Stimulated activated CD8-positive, alpha-beta memory T cell treated with anti-CD3 and anti-CD28 coated beads, Interleukin-2, amount 100 ng/mL, for 1 hour (primary cell): ENCODE results near the gene SYT12.

Source experiments
- DNase-seq, 2 donors: peaks; one replicate each; pipeline ENCODE4 v3.0.0-alpha.2; 2020; ENCODE audit warnings: low read depth in 2 of 2

Gene SYT12

GRCh38 chr11:67027943-67028542 is 5.1 kb downstream of the SYT12 start:
- no peak for DNase-seq

DNA sequence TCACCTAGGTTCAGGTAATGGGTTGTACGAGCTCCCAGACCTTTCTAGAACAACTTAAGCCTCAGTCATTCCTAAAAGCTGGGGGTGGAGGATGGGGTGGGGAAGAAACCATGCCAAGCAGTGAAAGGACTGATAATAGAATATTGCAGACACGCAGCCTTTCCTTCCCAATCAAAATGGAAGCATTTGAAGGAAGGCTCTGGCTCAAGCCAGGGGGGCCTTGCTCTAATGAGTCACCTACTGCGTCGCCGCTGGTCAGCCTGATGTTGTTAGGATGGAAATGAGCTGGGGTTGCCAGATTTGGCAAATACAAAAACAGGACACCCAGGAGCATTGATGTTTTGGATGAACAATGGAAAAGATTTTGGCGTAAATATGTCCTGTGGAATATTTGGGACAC is 6.2 kb downstream of the SYT12 start:
- no peak for DNase-seq

GRCh38 chr11:67030976-67031375 is 8.0 kb downstream of the SYT12 start:
- DNase-seq, result no peak

- DNase-seq, result no peak
Observed at GRCh38 chr11:67031791-67032561, 9.0 kb downstream of the SYT12 start.

- no peak for DNase-seq
Observed at GRCh38 chr11:67032830-67033551, 10.1 kb downstream of the SYT12 start.

DNA sequence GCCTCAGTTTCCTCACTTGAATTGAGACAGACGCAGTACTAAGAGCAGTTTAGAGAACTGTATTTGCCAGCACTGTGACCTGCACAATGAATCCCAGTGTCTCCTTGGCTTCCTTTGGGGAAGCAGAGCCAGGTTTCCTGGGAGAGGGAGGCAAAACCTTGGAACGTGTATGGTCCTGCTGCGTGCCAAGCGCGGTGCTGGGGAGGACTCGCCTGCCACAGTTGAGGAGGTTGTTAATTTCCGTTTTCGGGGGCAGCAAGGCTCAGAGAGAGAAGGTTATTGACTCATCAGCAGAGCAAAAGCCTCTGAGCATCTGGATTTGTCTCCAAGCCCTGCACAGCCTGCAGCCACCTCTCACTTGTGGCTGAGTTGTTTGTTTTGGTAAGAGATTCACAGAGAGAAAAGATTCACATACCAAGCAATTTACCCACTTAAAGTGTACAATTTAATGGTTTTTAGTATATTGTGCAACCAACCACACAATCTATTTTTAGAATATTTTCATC is 10.8 kb downstream of the SYT12 start:
- no peak for DNase-seq

- no peak for DNase-seq
Observed at GRCh38 chr11:67034350-67034749, 11.4 kb downstream of the SYT12 start.

DNA sequence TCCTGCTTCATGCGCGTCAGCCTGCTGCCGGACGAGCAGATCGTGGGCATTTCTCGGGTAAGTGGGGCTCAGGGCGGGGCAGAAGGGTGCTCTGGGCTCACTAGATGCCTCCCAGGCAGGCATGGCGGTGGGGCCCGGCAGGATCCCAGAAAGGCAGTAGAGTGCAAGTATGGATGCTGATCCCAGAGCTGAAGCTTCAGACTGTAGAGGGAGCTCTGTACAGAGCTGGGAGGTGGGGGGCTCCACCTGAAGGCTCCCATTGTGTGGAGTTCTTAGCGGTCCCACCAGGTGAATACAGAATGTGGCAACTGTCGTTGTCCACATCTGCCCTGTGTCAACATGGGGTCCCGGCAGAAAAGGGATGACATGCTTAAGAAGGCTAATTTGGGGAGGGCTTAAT is 17.2 kb downstream of the SYT12 start:
- DNase-seq, result no peak

DNA sequence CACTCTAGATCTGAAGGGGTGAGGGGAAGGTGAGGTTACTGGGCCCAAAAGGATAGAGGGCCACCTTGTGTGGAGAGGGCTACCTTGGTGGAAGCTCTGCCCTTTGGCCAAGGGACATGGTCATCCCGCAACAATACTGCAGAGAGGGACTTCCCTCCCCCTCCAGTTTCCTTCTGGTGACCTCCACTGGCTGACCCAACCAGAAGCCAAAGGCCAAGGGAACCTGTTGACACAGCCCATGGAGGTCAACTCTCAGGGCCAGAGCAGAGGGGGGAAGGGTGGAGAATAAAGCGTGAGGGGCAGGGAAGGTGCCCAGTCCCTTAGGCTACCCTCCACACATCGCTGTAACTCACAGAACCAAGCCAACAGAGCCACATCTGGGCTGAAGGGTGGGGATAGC is 18.7 kb downstream of the SYT12 start:
- DNase-seq, result no peak

DNA sequence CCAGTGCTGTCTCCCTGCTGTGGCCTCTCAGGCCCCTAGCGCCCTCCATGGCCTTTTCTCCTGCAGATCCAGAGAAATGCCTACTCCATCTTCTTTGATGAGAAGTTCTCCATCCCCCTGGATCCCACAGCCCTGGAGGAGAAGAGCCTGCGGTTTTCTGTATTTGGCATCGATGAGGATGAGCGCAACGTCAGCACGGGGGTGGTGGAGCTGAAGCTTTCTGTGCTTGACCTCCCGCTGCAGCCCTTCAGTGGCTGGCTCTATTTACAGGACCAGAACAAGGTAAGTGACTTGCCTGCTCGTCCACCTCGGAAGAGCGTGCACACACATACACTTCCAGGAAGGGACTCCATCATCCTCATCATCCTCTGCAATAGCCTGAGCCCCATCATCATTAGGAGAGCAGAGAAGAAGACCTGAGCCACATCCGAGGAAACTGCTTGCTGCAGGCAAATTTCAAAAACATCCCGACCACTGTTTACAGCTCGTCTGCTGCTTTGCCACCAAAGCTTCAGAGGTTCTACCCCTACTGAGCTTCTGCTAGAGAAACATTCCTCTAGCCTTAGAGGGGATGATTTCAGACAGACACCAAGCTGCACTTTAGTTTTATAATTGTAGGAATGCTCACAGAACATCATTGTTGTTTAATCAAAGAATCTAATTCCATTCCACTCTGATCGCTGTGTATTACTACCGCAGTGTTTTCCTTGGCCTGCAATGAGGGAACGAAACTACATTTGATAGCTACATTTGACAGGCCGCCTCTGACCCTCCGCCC is 20.8 kb downstream of the SYT12 start:
- DNase-seq, result no peak

DNA sequence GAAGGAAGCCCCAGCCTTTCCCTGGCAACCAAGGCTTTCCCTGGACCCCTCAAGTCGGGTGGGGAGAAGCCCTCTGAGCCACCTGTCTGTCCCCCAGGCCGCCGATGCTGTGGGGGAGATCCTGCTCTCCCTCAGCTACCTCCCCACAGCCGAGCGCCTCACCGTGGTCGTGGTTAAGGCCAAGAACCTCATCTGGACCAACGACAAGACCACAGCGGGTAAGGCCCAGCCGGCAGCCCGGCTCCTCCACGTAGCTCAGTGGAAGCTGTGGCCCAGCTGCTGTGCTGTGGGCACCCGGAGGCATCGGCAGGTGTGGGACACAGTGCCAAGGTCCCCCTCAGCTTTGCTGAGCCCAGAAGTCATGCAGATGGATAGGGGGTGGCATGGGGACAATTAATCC is 21.6 kb downstream of the SYT12 start:
- no peak for DNase-seq

DNA sequence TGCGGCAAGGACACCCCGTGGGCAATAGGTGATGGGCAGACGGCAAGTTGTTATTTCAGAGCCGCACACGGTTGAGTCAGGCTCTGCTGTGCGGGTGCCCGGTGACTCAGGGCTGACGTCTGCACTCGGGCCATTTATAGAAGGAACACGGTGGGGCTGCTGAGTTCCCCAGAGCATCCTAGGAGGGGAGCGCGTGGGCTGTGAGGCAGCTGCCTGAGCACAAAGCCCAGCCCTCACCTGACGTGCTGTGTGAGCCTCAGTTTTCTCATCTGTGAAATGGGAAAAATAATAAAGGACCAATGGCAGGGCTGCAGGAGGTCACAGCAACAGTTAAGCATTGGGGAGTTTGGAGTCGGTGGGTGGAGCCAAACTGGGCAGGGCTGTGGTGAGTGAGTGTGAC is 22.4 kb downstream of the SYT12 start:
- DNase-seq, result no peak

DNA sequence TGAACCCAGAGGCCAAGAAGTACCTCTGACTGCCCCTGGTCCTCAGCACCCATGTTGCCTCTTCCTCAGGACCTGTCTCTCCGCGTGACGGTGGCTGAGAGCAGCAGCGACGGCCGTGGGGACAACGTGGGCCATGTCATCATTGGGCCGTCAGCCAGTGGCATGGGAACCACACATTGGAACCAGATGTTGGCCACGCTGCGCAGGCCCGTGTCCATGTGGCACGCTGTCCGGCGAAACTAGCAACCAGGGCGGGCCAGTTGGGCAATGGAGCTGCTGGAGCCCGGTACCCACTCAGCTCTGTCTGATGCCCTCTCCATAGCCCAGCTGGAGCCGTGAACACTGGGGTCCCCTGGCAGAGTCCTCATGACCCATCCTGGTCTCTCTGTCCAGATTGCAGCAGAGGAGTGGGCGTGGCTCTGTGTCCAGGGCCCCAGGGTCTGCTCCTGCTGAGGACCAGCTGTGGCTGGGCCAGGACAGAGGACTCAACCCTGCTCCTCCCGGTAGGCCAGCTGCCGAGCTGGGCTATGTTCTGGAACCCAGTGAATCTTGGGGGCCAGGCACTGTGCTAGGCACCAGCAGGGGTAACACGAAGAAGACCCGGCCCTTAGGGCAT is 25.7 kb downstream of the SYT12 start:
- no peak for DNase-seq

GRCh38 chr11:67050139-67050538 is 27.2 kb downstream of the SYT12 start:
- DNase-seq, result no peak

DNA sequence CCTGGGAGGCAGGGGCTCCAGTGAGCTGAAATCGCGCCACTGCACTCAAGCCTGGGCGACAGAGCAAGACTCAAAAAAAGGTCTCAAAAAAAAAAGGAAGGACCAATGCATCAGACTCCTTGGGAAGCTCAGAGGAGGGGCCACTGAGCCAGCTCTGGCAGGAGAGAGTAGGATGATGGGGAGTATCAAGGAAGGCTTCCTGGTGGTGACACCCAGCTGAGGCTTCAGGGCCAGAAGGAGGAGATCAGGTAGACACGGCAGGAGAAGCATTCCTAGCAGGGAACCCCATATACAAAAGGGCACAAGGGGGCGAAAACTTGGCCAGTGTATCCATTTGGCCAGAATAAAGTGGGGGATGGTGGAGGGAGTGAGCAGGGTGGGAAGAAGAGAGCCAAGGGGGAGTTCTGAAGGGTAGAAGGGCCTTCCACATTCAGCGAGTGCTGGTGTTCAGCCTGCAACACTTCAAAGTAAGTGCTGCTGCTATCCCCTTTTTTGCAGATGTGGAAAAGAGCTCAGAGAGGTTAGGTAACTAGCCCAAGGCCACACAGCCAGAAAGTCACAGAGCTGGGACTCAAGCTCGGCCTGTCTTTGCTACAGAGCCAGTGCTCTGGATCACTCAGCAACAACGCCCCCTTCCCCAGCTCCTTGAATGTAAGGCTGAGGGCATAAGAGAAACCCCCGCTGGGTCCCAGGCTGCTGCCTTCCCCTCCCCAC is 28.4 kb downstream of the SYT12 start:
- no peak for DNase-seq

DNA sequence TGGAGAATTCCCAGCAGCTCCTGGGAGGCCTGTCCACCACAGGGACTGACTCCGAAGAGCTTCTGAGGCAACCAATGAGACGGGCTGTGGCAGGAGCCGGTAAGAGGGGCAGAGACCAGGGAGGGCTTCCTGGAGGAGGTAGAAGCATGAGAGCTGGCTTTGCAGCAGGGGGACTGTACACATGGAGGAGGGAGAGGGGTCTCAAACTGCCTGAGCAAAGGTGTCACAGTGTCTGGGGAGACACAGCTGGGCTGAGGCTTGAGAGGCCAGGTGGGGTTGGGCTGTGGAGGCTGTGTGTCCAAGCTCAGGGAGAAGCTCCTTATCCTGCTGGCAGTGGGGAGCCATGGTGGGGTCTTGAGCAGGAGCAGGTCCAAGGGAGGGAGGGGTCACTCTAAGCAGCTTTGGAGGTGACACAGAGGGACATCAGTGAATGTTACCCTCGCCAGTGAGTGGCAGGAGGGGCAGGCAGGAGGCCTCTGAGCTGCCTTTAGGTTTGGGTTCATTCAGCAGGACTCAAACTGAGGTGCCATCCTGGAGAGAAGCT is 29.1 kb downstream of the SYT12 start:
- DNase-seq, result no peak

DNA sequence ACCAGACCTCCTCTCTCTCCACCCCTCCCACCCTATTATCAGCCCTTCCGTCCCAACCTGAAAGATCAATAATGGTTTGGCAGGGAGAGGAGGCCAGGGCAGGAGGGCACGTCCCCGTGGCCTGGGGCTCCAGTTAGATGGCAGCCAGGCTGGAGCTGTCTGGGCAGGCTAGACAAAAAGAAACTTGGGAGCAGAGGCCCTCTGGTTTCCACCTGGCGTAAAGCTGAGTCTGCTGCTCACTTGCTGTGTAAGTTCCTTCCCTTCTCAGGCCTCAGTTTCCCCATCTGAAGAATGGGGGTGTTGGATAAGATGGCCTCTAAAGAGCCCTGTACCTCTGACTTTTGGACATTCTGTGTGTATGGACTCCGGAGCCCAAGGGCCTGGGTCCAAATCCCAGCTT is 30.0 kb downstream of the SYT12 start:
- no peak for DNase-seq

- DNase-seq, result no peak
Observed at GRCh38 chr11:67053896-67054329, 31.0 kb downstream of the SYT12 start.

- DNase-seq, result no peak
Observed at GRCh38 chr11:67054346-67054835, 31.5 kb downstream of the SYT12 start.

- DNase-seq, result no peak
Observed at GRCh38 chr11:67054836-67055523, 32.0 kb downstream of the SYT12 start.
